K562 (cell line): Measurements from ENCODE around the gene SNAPC2. TPM values are rescaled to one million over a fixed set of nuclear protein-coding genes. Genes with fewer than 3 reads are reported as not detected.
A peak's percentile ranks its signal among the peaks of the same experiment; 100 is the strongest.

Source experiments
- BHLHE40 ChIP-seq: IDR thresholded peaks from 2 replicates; pipeline ENCODE4 v1.6.1; 2011; ENCODE audit warnings: low read length, improper control_type of control experiment
- CBX3 ChIP-seq, 2 experiments: IDR thresholded peaks; 1 replicate in 1 of 2; 2 replicates in 1 of 2; pipeline ENCODE4 v1.6.1; 2012; ENCODE audit warnings: inconsistent platforms in 2 of 2, low read length in 2 of 2, borderline replicate concordance in 1 of 2, control low read depth in 1 of 2
- DPF2 ChIP-seq: fragments of 450-650 bp; IDR thresholded peaks from 2 replicates; pipeline ENCODE4 v1.6.1; 2016
- FIP1L1 ChIP-seq: fragments of 200-400 bp; formaldehyde crosslinking; IDR thresholded peaks from 2 replicates; pipeline ENCODE4 v1.6.1; 2018; ENCODE audit warnings: mild to moderate bottlenecking, low read depth, low read length; ENCODE audit not compliant: poor library complexity, severe bottlenecking
- FOXJ3 ChIP-seq: sonication (generic); formaldehyde crosslinking; IDR thresholded peaks from 2 replicates; pipeline ENCODE4 v1.4.0; 2020; ENCODE audit warnings: mild to moderate bottlenecking, missing genetic modification reagents
- MAFG ChIP-seq: fragments of 450-650 bp; conservative IDR thresholded peaks from 2 replicates; pipeline ENCODE4 v1.6.1; 2016; ENCODE audit warnings: missing genetic modification characterization, missing compliant biosample characterization
- MTA3 ChIP-seq: fragments of 450-650 bp; formaldehyde crosslinking; IDR thresholded peaks from 2 replicates; pipeline ENCODE4 v1.6.1; 2017; ENCODE audit warnings: mild to moderate bottlenecking, borderline replicate concordance
- MTF1 ChIP-seq: fragments of 250-450 bp; sonication (Bioruptor Pico); IDR thresholded peaks from 2 replicates; pipeline ENCODE4 v1.9.0; 2021; ENCODE audit warnings: moderate library complexity, mild to moderate bottlenecking, inconsistent platforms, borderline replicate concordance
- NFE2L1 ChIP-seq: fragments of 450-650 bp; IDR thresholded peaks from 2 replicates; pipeline ENCODE4 v1.6.1; 2016; ENCODE audit warnings: missing genetic modification characterization, low read depth, mild to moderate bottlenecking, missing compliant biosample characterization, moderate library complexity, borderline replicate concordance
- PHF8 ChIP-seq: fragments of 200-600 bp; sonication (generic); IDR thresholded peaks from 2 replicates; pipeline ENCODE4 v1.6.1; 2012; ENCODE audit warnings: mixed run types, mild to moderate bottlenecking, inconsistent platforms, low read length, moderate library complexity, borderline replicate concordance
- PHTF2 ChIP-seq: fragments of 250-450 bp; sonication (Bioruptor Pico); IDR thresholded peaks from 2 replicates; pipeline ENCODE4 v1.5.0; 2021; ENCODE audit warnings: mild to moderate bottlenecking
- PML ChIP-seq: IDR thresholded peaks from 2 replicates; pipeline ENCODE4 v1.6.1; 2012; ENCODE audit warnings: low read length, inconsistent platforms
- POLR3G ChIP-seq: IDR thresholded peaks from 2 replicates; pipeline ENCODE4 v1.6.1; 2011; ENCODE audit not compliant: insufficient read length, insufficient replicate concordance; ENCODE audit errors: extremely low read depth
- RBM14 ChIP-seq: fragments of 200-400 bp; formaldehyde crosslinking; IDR thresholded peaks from 2 replicates; pipeline ENCODE4 v1.6.1; 2018; ENCODE audit warnings: low read depth, mild to moderate bottlenecking, low read length, moderate library complexity, borderline replicate concordance; ENCODE audit not compliant: insufficient read depth
- TBP ChIP-seq: optimal IDR thresholded peaks from 2 replicates; pipeline ENCODE3; 2011; ENCODE audit warnings: low read depth, low read length, improper control_type of control experiment
- TGIF2 ChIP-seq: sonication (generic); formaldehyde crosslinking; IDR thresholded peaks from 2 replicates; pipeline ENCODE4 v1.8.1; 2022; ENCODE audit warnings: mild to moderate bottlenecking, missing genetic modification reagents, moderate library complexity
- THRAP3 ChIP-seq: fragments of 450-650 bp; IDR thresholded peaks from 2 replicates; pipeline ENCODE4 v1.6.1; 2016; ENCODE audit warnings: mild to moderate bottlenecking, inconsistent platforms, borderline replicate concordance
- ZC3H8 ChIP-seq: fragments of 450-650 bp; IDR thresholded peaks from 2 replicates; pipeline ENCODE4 v1.6.1; 2017
- ZNF140 ChIP-seq: fragments of 250-450 bp; sonication (Bioruptor Pico); IDR thresholded peaks from 2 replicates; pipeline ENCODE4 v1.8.0; 2021; ENCODE audit warnings: moderate library complexity, mild to moderate bottlenecking, inconsistent platforms
- ZSCAN29 ChIP-seq: fragments of 450-650 bp; IDR thresholded peaks from 2 replicates; pipeline ENCODE4 v1.6.1; 2017
- polyA plus RNA-seq, 8 experiments: library from polyadenylated mRNA; depleted of rRNA in 4 of 8; stranded (reverse) in 5 of 8; unstranded in 3 of 8; fragments of >200 nt; fragmentation: Nextera tagmentation in 2 of 8; fragmentation: Illumina TruSeq in 1 of 8; extraction: Ambion mirVana in 2 of 8; extraction: Trizol in 1 of 8; gene quantifications; 2 replicates each; pipeline versions ENCODE4 v1.2.1 to v1.2.3, GENCODE V29; 2011 to 2014; ENCODE audit warnings: inconsistent platforms in 1 of 8, missing spikeins in 1 of 8
- total RNA-seq, 7 experiments: library from RNA; depleted of rRNA in 6 of 7; stranded (reverse); fragments of >200 nt in 6 of 7; fragmentation: Illumina TruSeq in 2 of 7; extraction: Trizol in 2 of 7; gene quantifications; 2 replicates each; pipeline versions ENCODE4 v1.2.1 to v1.2.3, GENCODE V29; 2011 to 2021; ENCODE audit warnings: low replicate concordance in 1 of 7
- TF ChIP-seq, protein P1 (sequence below): sonication (generic); formaldehyde crosslinking; IDR thresholded peaks from 2 replicates; pipeline ENCODE4 v1.5.0; 2020; ENCODE audit warnings: missing genetic modification reagents
- TF ChIP-seq, protein P2 (sequence below): fragments of 200-800 bp; sonication (Bioruptor generic); IDR thresholded peaks from 2 replicates; pipeline ENCODE4 v1.6.1; 2016; ENCODE audit warnings: missing genetic modification characterization, missing compliant biosample characterization

SNAPC2 gene
- total and polyA plus RNA-seq, 9 of the 15 experiments (the other 6 are each of a cell fraction or from before 2014, with no cell fraction given) = 0.59 to 45.1 (median 15.3) TPM

DNA sequence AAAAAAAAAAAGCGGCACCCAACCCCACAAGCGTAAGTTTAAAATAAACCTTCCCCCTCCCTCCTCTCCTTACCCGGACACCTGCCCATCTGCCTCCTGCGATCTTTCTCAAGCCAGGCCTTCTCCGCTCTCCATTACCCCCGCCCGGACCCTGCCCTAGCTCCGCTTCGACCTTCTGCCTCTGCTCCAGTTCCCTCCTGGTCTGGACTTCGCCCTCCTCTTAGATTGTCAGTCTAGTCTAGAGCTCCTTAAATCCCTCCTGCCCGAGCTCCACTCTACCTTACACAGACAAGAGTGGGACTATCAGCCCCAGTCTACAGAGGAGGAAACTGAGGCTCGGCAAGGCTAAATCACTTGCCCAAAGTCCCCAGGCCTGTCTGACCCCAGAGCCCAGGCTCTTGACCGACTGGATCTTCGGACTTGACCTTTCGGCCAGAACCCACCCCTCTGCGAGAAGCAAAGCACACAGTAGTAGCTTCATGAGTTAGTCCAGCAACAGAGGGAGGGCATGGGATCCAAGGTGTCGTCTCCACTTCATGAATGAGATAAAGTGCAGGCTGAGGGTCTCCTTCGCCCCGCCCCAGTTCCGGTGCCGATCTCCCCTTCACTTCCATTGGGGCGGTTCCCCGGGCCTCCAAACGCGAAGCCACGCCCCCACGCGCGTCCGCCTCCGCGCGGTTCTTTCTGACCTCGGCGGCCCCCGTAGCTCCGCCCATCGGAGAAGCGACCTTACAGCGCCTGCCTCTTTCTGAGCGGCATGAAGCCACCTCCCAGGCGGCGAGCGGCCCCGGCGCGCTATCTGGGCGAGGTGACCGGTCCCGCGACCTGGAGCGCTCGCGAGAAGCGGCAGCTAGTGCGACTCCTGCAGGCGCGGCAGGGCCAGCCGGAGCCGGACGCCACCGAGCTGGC lies at the start of gene SNAPC2 (continued):
- TF ChIP-seq TGIF2 (CRISPR knock-in tag) = no peak
- TF ChIP-seq BHLHE40 = peak; percentile 46
- TF ChIP-seq, protein P1, sequence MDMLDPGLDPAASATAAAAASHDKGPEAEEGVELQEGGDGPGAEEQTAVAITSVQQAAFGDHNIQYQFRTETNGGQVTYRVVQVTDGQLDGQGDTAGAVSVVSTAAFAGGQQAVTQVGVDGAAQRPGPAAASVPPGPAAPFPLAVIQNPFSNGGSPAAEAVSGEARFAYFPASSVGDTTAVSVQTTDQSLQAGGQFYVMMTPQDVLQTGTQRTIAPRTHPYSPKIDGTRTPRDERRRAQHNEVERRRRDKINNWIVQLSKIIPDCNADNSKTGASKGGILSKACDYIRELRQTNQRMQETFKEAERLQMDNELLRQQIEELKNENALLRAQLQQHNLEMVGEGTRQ = no peak
- TF ChIP-seq, protein P2, sequence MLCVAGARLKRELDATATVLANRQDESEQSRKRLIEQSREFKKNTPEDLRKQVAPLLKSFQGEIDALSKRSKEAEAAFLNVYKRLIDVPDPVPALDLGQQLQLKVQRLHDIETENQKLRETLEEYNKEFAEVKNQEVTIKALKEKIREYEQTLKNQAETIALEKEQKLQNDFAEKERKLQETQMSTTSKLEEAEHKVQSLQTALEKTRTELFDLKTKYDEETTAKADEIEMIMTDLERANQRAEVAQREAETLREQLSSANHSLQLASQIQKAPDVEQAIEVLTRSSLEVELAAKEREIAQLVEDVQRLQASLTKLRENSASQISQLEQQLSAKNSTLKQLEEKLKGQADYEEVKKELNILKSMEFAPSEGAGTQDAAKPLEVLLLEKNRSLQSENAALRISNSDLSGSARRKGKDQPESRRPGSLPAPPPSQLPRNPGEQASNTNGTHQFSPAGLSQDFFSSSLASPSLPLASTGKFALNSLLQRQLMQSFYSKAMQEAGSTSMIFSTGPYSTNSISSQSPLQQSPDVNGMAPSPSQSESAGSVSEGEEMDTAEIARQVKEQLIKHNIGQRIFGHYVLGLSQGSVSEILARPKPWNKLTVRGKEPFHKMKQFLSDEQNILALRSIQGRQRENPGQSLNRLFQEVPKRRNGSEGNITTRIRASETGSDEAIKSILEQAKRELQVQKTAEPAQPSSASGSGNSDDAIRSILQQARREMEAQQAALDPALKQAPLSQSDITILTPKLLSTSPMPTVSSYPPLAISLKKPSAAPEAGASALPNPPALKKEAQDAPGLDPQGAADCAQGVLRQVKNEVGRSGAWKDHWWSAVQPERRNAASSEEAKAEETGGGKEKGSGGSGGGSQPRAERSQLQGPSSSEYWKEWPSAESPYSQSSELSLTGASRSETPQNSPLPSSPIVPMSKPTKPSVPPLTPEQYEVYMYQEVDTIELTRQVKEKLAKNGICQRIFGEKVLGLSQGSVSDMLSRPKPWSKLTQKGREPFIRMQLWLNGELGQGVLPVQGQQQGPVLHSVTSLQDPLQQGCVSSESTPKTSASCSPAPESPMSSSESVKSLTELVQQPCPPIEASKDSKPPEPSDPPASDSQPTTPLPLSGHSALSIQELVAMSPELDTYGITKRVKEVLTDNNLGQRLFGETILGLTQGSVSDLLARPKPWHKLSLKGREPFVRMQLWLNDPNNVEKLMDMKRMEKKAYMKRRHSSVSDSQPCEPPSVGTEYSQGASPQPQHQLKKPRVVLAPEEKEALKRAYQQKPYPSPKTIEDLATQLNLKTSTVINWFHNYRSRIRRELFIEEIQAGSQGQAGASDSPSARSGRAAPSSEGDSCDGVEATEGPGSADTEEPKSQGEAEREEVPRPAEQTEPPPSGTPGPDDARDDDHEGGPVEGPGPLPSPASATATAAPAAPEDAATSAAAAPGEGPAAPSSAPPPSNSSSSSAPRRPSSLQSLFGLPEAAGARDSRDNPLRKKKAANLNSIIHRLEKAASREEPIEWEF (CRISPR knock-in tag) = no peak
- TF ChIP-seq PML = no peak
- no peak for TF ChIP-seq MAFG
- no peak for TF ChIP-seq PHTF2 (CRISPR knock-in tag)
- no peak for TF ChIP-seq NFE2L1 (tag)
- TF ChIP-seq MTF1 (CRISPR knock-in tag) = no peak
- TF ChIP-seq ZSCAN29 = no peak
- TF ChIP-seq POLR3G = no peak
- TF ChIP-seq FOXJ3 (CRISPR knock-in tag) = no peak
- TF ChIP-seq FIP1L1 = peak; percentile 87
- TF ChIP-seq RBM14 = no peak
- TF ChIP-seq DPF2 = no peak; the same call in none of the 2 replicates
- peak; percentile 53 for TF ChIP-seq TBP
- peak; percentile 52; the same call in 1 of the 2 replicates for TF ChIP-seq PHF8
- TF ChIP-seq MTA3 = peak; percentile 99
- no peak for TF ChIP-seq ZNF140 (CRISPR knock-in tag)
- TF ChIP-seq CBX3 (IDR thresholded peaks at IDR 0.05; ENCODE audit: borderline replicate concordance in 1 of 2, low read length in 2 of 2) = no peak
- no peak for TF ChIP-seq THRAP3
- TF ChIP-seq ZC3H8 = no peak
